T-helper 22 cell (primary cell): ENCODE data around the gene LRIT2.

ENCODE experiments used
- DNase-seq: peaks from one replicate; pipeline ENCODE4 v3.0.0-alpha.2; 2020; ENCODE audit warnings: low read depth

LRIT2 gene, protein sequence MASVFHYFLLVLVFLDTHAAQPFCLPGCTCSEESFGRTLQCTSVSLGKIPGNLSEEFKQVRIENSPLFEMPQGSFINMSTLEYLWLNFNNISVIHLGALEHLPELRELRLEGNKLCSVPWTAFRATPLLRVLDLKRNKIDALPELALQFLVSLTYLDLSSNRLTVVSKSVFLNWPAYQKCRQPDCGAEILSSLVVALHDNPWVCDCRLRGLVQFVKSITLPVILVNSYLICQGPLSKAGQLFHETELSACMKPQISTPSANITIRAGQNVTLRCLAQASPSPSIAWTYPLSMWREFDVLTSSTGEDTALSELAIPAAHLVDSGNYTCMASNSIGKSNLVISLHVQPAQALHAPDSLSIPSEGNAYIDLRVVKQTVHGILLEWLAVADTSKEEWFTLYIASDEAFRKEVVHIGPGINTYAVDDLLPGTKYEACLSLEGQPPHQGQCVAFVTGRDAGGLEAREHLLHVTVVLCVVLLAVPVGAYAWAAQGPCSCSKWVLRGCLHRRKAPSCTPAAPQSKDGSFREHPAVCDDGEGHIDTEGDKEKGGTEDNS

DNA sequence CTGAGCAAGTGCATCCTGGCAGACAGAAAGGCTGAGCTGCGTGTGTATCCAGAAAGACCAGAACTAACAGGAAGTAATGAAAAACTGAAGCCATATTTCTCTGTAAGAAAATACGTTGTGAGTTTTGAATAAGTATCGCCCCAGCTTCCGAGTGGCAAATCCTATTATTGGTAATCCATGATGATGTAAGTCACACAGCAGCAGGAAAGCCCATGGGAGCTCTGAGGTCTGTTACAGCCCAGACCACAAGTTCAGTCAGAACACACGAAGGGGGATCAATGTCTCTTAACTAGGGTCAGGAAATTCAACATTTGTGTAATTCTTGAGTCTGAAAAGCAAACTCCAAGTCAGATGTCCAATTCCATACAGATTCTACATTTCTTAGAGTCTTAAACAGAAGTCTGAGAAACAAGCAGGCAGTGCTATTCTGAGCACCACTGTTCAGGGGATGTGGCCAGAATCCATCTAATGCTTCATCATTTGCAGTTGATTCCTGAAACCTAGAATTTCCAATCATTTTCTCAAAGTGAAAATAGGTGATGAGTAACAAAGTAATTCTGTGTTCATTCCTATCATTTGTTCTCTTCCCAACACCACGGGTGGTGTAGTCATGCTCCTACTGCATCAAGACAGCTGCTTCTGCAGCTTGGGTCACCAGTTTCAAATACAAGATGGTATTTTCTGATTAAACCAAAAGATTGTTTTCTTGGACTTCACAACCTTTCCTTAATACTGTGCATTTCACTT, at the start of gene LRIT2:
Gene LRIT2 (minus strand): TSS at position 118 of the 747 bp plus-strand sequence. CDS start 24 bp downstream, at position 94.
- no peak for DNase-seq

DNA sequence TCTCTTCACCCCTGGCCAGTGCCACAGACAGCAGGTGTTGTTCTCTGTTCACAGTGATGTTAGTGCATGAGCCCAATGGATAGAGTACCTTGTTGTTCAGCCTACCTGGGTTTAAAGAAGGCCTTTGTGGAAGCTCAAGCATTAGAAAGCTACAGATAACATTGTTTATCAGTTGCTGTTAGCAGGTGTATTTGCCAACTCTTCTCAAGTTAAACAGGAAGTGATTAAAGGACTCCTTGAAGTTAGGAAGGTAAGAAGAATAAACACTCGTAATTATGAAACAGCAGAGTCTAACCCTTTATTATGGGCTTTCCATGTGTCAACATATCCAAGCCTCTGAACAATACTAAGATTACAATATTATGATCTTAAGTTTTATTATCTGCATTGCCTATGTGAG, 45.4 kb upstream of the LRIT2 start:
- no peak for DNase-seq

DNA sequence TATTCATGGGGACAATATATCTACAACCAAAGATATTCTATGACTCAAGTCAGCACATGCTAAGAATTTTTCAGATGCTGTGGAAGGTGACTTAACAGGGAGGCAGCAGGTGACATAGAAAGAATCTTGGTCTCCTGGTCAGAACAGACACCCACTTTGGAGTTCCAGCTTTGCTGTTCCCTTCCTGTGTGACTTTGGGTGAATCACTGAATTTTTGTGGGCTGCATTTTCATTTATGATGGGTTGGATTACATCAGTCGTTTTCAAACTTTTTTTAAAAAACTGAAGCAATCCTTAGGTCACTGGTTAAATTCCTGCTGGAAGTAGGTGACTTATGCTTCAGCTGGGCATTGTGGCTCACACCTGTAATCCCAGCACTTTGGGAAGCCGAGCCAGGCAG, 44.4 kb upstream of the LRIT2 start:
- no peak for DNase-seq

DNA sequence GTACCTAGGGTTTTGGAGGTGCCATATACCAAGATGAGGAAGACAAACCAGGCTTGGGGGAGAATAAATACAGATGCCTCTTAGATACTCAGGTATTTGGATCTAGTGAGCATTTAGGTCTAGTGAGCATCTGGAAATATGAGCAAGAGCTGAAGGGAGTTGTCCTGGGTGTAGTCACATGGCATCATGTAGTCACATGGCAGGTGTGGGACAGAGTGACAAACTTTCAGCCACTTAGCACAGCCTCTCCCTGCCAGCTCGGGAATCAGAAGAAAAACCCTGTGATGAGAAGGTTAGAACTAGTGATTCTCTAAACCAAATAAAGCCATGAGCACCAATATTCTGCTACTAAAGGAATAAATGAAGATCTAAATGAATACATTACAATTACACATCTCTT, 43.8 kb upstream of the LRIT2 start:
- no peak for DNase-seq

DNA sequence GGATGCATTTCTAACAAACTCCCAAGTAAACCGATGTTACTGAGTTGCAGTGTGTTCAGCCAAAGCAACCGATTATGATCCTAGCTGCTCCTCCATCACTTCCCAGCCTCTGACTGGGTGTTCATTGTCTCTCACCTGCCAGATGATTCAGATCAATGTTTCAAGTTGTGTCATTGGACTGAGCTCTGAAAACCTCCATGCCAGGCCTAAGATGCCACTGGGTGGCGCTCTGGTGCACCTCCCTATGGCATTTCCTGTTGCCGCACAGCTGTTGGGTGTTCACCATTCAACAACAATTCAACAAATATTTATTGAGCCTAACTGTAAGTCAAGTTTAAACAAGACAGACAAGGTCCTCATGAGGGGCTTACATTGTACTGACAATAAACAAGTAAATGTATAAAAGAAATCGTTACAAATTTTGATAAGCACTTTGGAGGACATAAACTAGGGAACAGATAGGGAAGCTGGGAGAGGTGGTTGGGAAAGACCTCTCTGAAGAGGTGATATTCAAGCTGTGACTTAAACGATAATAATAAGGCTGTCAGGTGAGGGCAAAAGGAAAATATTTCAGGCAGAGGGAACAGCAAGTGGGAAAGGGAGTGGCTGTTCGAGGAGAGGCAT, 42.3 kb upstream of the LRIT2 start:
- DNase-seq: peak; percentile 16

DNA sequence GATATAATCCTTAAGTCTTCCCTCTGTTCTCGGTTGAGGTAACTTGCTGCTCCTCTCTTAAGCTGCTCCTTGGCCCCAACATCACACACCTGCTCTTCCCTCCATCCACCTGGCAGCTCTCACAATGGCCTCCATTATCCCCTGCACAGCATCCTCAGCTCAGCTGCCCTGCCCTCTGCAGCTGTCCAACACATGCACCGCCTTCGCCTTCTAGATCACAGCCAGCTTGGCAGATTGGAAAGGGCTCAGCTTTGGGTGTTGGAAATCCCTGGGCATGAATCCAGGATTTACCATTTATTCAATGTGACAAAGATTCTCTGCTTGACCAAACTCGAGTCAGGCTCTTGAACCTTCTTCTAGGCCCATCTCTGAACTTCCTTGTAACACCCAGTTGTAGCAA, 40.1 kb upstream of the LRIT2 start:
- no peak for DNase-seq

DNA sequence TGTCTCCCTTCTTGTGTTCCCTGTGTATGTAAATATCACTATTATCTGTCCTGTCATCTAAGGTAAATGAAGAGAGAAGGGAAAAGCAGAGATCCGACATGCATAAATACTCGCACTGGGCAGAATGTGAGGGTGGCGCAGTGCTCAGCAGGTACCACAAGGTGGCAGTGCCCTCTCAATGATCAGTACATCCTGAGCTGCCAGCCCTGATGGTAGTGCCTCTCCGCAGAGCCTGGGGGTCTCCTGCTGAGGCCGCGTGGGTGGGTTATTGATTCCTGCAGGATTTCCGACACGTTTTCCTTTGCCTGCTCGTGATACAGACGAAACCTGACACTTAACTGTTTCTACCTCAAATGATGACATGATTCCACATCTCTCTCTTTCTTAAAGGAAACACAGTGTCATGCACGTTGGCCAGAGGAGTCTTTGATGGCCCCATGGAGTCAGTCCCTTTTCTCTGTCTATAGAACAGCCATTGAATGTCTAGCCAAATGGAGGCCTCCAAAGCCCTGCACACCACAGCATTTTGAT, 39.3 kb upstream of the LRIT2 start:
- DNase-seq: peak; percentile 21

DNA sequence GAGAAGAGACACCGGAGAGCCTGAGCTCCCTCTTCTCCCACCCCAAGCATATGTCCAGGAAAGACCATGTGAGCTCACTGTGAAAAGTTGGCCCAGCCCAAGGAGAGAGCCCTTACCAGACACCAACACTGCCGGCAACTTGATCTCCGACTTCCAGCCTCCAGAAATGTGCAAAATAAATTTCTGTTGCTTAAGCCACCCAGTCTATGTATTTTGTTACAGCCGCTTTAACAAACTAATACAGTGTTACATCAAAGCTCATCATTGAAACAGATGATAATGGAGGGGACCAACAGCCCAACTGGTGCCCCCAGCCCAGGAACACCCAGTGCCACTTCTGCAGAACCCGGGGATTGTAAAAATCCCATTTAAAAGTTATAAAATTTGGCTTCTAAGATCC, 38.4 kb upstream of the LRIT2 start:
- no peak for DNase-seq

DNA sequence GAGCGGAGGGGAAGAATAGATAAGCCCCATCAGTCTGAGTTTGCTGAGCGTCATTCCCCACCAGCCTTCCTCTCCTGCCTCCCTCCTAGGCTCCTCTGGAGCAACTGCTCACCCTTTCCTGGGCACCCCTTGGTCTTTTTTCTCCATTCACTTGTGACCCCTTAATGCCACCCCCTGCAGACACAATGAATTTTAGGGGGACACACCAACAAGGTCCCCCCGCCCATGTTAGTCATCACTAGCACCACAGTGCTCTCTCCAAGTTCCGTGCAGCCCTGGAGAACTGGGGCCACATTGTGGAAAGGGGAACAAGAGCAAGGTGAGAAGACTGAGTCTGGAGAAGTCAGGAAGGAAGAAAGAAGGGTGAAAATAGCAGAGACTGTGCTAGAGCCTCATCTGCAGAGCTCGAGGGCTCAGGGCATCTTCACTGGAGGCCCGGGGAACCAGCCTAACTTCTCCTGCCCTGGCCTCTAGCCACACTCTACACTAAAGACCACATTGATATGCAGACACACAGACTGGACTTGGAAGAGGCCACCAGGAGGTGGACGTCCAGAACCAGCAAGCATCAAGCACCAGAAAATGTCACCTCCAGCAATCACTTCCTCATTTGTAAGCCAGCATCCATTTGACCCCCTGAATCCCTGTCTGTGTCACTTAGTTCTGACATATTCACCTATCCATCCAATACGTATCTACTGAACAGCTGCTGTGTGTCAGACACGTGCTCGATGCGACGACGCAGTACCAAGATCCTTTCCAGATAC, 37.0 kb upstream of the LRIT2 start:
- no peak for DNase-seq

DNA sequence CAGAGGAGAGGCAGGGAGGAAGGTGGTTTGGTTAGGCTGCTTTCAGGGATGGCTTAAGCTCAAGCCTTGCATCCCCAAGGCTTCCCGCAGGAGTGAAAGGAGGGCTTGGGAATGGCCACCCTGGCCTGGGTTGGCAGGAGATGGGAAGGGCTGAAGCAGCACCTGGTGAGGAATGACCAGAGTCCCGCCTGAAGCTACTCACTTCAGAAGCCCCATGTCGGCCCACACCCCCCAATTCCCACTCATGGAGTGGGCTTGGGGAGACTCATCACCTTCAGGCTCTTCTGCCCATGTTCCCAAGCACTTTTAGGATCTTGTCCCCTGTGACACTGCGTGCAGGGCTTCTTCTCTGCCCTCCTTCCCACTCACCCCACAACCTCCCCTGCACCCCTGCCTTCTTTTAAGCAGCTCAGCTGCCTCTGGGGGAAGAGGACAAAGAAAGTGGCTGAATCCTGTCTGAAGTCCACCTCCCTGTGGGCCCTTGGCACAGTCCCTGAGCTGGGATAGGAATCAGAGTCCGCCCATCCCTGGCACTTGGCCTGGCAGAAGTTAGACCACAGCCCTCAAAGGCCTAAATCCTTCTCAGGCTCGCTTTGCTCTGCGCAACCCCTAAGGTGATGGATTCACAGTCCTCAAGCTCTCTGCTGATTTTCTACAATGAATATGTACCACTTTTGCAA, 36.0 kb upstream of the LRIT2 start:
- DNase-seq: no peak

DNA sequence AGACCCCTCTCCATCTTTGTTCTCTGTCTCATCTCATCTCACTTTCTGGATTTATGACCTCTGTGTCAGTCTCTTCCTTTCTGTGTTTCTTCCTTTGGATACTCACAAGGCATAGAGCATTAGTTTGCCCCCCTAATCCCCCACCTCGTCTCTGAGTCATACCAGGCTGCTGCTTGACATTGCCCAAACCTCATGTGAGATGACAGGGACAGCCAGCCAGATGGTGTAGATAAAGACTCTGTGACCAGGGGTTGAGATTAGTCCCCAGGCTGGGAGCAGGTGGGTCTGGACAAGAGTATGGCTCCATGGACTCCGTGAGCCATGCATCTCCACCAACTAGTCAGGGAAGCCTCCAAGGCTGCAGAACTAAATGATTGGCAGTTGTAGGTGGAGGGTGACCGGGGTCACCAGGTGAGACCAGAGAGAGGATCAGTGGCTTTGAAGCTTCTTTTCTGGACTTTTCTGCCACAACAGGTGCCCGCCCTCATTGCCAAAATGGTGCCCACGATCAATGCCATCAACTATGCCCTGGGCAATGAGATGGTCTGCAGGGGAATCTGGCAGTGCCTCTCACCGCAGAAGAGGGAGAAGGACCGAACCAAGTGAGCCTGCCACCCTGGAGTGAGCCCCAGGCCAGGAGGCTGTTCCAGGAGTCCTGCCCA, 32.8 kb upstream of the LRIT2 start:
- DNase-seq: no peak

DNA sequence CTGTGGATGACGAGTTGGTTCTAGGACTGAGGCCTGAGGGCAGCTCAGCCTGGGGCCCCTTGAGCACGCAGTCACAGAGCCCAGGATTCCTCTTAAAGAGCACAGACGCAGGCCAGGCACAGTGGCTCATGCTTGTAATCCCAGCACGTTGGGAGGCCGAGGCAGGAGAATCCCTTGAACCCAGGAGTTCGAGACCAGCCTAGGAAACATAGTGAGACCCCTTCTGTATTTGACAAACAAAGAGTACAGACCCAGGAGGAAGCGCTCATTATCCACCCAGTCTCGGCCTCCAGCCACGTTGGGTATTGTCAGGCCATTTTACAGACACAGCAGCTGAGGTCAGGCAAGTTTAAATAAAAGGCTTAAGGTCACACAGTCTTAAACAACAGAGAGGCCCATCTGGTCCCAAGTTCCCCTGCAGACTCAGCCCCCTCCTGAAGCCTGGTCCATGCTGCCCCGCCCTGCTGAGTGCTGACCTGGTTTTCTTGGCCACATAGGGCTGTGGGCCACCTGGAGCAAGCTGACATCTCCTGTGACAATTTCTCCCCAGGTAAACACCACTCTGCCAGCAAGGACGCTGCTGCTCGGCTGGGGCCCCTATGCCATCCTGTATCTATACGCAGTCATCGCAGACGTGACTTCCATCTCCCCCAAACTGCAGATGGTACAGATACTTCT, 32.1 kb upstream of the LRIT2 start:
- no peak for DNase-seq

DNA sequence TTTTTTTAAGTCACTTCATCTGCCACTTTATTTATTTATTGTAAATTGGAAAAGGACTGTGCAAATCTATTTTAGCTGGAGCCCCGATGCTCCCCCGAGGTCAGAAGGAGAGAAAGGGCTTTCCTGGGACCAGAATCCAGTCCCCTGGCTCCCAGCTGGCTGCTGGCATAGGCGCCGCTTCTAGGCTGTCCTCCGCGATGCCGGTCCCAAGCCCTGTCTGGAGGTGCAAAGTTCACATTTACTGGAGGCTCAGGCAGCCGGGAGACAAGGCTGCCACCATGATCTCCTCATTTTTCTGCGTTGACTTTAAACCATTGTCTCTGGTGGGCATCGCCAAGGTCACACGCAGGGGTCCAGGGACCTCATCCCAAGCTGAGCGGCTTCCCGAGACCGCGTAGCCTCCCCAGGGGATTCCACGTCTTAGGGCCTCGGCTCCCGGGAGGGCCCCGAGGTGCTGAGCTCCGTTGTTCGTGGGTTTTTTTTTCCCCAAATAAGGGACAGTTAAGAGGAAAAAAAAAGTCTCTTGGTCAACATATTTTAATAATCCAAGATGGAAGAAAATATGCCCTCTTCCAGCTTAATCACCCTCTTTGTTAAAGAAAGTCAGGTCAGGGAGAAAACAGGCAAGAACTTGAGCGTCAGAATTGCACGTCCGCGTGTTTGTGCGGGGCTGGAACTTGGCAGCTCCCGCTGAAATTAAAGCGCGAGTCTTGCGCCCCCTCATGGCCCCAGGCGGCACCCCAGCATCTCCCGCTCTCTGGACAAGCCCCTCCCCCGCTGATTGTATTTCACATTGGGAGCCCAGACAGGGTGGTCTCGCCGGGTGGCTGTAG, 31.4 kb upstream of the LRIT2 start:
- no peak for DNase-seq

DNA sequence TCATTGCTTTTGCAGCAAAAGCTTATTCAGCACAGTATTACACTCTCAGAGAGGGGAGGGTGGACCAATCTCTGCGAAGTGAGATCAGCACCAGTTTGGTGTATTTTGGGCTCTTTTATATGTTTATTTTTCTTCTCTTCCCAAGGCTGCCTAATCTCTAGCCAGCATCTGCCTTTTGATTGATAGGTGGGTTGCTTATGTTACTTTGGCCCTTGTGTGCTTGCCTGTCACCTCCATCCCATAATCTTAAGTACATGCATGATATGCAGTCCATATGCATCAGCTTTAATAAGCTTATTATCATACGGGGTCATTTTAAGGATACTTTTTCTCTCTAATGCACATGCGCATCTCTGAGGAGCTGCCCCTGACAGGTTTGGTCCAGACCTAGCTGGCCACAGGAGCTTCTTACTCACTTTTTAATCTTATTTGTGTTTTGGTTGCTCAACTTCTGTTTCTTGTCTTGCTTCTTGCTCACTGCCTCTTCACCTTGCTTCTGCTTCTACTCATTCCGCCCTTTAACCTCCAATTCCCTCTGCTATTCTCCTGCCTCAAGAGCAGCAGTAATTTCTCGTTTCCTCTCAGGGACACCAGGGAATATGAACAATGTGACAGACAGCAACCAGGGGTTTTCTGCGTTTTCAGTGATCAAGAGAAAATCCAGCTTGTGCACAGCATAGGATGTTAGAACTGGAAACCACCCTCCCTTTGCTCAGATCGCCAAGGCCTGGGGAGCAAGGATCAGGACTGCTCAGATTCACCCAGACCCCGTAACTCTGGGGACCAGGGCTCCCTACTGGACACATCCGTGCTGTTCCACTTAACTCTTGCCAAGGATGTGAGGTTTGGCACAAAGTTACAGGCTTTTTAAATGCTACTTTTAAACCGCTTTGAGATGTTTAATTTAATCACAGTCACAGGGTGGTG, 29.5 kb upstream of the LRIT2 start:
- DNase-seq: no peak

DNA sequence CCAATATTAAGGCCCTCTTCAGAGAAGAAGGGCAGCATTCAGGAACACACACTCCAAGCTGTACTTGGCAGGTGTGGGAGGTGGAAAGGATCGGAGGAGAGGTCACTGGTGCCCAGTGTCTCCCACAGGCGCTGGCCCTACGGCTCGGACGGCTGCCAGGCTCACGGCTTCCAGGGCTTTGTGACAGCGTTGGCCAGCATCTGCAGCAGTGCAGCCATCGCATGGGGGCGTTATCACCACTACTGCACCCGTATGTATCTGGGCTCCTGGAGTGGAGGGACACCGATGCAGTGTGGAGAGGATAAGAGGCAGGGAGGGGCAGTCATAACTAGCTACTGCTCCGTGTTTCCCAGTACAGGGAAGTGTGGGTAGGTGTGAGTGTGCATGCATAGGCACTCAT, 23.4 kb upstream of the LRIT2 start:
- DNase-seq: no peak

DNA sequence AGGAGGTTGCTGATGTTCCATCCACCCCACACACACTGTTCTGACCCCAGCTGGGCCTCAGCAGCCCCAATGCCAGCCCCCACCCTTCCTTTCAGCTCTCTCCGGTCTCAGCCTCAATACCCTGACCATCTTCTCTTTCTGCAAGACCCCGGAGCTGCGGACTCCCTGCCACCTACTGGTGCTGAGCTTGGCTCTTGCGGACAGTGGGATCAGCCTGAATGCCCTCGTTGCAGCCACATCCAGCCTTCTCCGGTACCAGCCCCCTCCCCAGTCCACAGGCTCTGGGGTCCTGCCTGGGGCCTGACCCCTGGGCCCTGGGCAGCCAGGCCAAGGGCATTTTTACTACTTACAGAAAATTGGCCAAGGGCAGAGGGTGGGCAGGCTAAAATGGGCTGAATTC, 22.2 kb upstream of the LRIT2 start:
- DNase-seq: no peak

DNA sequence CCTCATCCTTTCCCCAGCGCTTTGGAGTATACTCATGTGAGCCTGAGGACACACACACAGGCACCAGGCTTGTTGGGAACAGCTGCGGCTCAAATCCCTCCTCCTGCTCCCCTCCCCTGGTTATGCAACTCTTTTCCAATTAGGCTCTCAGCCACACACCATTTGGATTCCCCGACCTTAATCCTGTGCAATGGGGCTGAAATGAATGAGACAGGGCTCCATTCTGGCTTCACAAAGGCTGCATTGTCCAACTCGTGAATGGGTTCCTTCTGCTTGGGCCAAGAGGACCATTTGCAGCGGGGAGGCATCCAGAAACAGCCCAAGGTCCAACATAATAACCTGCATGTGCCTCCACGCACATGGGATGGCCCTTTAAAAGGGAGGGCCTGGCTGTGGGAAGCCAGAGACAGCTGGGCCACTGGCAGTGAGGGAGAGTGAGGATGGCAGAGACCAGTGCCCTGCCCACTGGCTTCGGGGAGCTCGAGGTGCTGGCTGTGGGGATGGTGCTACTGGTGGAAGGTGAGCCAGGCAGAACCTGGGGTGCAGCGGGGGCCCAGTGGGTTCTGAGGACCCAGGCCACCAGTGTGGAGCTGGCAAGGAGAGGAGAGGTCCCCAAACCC, 19.4 kb upstream of the LRIT2 start, which contains the start of gene RGR:
Gene RGR (plus strand): TSS at position 403 of the 620 bp plus-strand sequence. CDS start 38 bp downstream, at position 441.
- no peak for DNase-seq
